CD4-positive, alpha-beta T cell treated with Interleukin-10 for 1 hour (primary cell): Measurements from ENCODE around the gene GNAO1.
"Not testable (repeated sequence)": the region's sequence is repeated elsewhere in the genome, so short reads cannot be mapped to it uniquely, and the experiment has no call there.

Source experiments
- DNase-seq: peaks from one replicate; pipeline ENCODE4 v3.0.0-alpha.2; 2020

The GNAO1 gene

GRCh38 chr16:56370185-56370874, 179.0 kb downstream of the GNAO1 start:
- no peak for DNase-seq

- DNase-seq = no peak
Observed at GRCh38 chr16:56370875-56371659, 179.8 kb downstream of the GNAO1 start.

- DNase-seq = no peak
Observed at GRCh38 chr16:56371660-56371937, 180.3 kb downstream of the GNAO1 start.

GRCh38 chr16:56372013-56372634, 180.8 kb downstream of the GNAO1 start:
- no peak for DNase-seq

- no peak for DNase-seq
Observed at GRCh38 chr16:56373003-56373402, 181.7 kb downstream of the GNAO1 start.

- not testable (repeated sequence) for DNase-seq
Observed at GRCh38 chr16:56375792-56376191, 184.5 kb downstream of the GNAO1 start.

- not testable (repeated sequence) for DNase-seq
Observed at GRCh38 chr16:56379044-56379443, 187.8 kb downstream of the GNAO1 start.

GRCh38 chr16:56380778-56381485, 189.6 kb downstream of the GNAO1 start:
- not testable (repeated sequence) for DNase-seq

- DNase-seq = no peak
Observed at GRCh38 chr16:56382459-56382858, 191.2 kb downstream of the GNAO1 start.

GRCh38 chr16:56382901-56383355, 191.6 kb downstream of the GNAO1 start:
- DNase-seq = no peak

- no peak for DNase-seq
Observed at GRCh38 chr16:56384074-56384721, 192.9 kb downstream of the GNAO1 start.

GRCh38 chr16:56387396-56387795, 196.1 kb downstream of the GNAO1 start:
- no peak for DNase-seq

GRCh38 chr16:56388209-56388608, 196.9 kb downstream of the GNAO1 start:
- no peak for DNase-seq

GRCh38 chr16:56389554-56389953, 198.3 kb downstream of the GNAO1 start:
- DNase-seq = no peak

GRCh38 chr16:56396724-56397123, 205.4 kb downstream of the GNAO1 start:
- not testable (repeated sequence) for DNase-seq

GRCh38 chr16:56399047-56399446, 207.8 kb downstream of the GNAO1 start:
- no peak for DNase-seq

- DNase-seq = no peak
Observed at GRCh38 chr16:56399486-56399885, 208.2 kb downstream of the GNAO1 start.

- no peak for DNase-seq
Observed at GRCh38 chr16:56400458-56400857, 209.2 kb downstream of the GNAO1 start.

GRCh38 chr16:56401482-56401881, 210.2 kb downstream of the GNAO1 start:
- DNase-seq = no peak

GRCh38 chr16:56405977-56406672, 214.8 kb downstream of the GNAO1 start:
- DNase-seq = no peak
